GM23338 (cell line): ENCODE data around the gene SPNS3.

Experiments used
- EZH2 ChIP-seq: fragments of 200-600 bp; sonication (generic); IDR thresholded peaks from one replicate; pipeline ENCODE4 v1.8.0; 2017; ENCODE audit warnings: antibody characterized with exemption, mild to moderate bottlenecking, low read depth; ENCODE audit not compliant: unreplicated experiment
- POLR2AphosphoS5 ChIP-seq: IDR thresholded peaks from 2 replicates; pipeline ENCODE4 v1.6.1; 2016; ENCODE audit warnings: antibody characterized with exemption, low read depth
- ZNF114 ChIP-seq: fragments of 250-450 bp; sonication (Bioruptor Pico); IDR thresholded peaks from 2 replicates; pipeline ENCODE4 v1.5.0; 2020; ENCODE audit warnings: mild to moderate bottlenecking, moderate library complexity
- TF ChIP-seq, protein P1 (sequence below), 2 experiments: fragments of 200-600 bp in 1 of 2; sonication (generic) in 1 of 2; conservative IDR thresholded peaks; 2 replicates each; pipeline versions ENCODE4 v1.5.1 to v1.6.1; 2016 to 2017; ENCODE audit warnings: antibody characterized with exemption in 2 of 2, low read depth in 2 of 2, mild to moderate bottlenecking in 2 of 2, moderate library complexity in 1 of 2
- TF ChIP-seq, protein P2 (sequence below): IDR thresholded peaks from one replicate; pipeline ENCODE4 v1.6.1; 2018; ENCODE audit warnings: antibody characterized with exemption; ENCODE audit not compliant: unreplicated experiment
- TF ChIP-seq, protein P3 (sequence below): IDR thresholded peaks from 2 replicates; pipeline ENCODE4 v1.6.1; 2016; ENCODE audit warnings: antibody characterized with exemption

DNA sequence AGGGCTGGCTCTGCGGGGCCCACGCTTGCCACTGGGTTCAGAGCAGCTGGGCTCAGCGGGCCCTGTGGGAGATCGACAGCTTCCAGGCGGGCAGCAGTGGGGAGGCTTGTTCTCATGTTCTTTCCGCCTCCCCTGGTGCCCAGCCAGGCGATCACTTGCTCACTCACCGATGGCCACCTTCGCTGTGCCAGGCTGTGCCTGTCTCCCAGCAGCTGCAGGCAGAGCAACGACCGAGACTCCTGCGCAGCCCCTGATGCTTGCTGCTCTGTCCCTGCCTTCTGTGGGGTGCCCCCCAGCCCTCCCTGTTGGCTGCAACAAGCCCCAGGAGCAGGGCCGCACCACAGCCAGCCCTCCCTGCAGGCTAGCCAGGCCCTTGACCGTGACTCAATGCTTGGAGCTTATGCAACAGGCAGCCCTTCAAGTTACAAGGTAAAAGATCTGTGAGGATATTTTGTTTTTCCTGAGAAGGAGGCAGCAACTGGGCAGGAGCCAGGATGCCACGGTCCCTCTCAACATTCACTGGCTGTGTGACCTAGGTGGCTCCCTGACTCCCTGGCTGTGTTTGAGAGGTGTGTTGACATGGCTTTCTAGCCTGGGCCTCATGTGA, 55.4 kb downstream of the SPNS3 start:
- TF ChIP-seq ZNF114 (CRISPR knock-in tag), result no peak
- TF ChIP-seq, protein P1, sequence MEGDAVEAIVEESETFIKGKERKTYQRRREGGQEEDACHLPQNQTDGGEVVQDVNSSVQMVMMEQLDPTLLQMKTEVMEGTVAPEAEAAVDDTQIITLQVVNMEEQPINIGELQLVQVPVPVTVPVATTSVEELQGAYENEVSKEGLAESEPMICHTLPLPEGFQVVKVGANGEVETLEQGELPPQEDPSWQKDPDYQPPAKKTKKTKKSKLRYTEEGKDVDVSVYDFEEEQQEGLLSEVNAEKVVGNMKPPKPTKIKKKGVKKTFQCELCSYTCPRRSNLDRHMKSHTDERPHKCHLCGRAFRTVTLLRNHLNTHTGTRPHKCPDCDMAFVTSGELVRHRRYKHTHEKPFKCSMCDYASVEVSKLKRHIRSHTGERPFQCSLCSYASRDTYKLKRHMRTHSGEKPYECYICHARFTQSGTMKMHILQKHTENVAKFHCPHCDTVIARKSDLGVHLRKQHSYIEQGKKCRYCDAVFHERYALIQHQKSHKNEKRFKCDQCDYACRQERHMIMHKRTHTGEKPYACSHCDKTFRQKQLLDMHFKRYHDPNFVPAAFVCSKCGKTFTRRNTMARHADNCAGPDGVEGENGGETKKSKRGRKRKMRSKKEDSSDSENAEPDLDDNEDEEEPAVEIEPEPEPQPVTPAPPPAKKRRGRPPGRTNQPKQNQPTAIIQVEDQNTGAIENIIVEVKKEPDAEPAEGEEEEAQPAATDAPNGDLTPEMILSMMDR (conservative IDR thresholded peaks at IDR 0.05; ENCODE audit: low read depth in 2 of 2), result no peak
- TF ChIP-seq EZH2, result no peak
- TF ChIP-seq, protein P2, sequence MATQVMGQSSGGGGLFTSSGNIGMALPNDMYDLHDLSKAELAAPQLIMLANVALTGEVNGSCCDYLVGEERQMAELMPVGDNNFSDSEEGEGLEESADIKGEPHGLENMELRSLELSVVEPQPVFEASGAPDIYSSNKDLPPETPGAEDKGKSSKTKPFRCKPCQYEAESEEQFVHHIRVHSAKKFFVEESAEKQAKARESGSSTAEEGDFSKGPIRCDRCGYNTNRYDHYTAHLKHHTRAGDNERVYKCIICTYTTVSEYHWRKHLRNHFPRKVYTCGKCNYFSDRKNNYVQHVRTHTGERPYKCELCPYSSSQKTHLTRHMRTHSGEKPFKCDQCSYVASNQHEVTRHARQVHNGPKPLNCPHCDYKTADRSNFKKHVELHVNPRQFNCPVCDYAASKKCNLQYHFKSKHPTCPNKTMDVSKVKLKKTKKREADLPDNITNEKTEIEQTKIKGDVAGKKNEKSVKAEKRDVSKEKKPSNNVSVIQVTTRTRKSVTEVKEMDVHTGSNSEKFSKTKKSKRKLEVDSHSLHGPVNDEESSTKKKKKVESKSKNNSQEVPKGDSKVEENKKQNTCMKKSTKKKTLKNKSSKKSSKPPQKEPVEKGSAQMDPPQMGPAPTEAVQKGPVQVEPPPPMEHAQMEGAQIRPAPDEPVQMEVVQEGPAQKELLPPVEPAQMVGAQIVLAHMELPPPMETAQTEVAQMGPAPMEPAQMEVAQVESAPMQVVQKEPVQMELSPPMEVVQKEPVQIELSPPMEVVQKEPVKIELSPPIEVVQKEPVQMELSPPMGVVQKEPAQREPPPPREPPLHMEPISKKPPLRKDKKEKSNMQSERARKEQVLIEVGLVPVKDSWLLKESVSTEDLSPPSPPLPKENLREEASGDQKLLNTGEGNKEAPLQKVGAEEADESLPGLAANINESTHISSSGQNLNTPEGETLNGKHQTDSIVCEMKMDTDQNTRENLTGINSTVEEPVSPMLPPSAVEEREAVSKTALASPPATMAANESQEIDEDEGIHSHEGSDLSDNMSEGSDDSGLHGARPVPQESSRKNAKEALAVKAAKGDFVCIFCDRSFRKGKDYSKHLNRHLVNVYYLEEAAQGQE, result no peak
- TF ChIP-seq, protein P3, sequence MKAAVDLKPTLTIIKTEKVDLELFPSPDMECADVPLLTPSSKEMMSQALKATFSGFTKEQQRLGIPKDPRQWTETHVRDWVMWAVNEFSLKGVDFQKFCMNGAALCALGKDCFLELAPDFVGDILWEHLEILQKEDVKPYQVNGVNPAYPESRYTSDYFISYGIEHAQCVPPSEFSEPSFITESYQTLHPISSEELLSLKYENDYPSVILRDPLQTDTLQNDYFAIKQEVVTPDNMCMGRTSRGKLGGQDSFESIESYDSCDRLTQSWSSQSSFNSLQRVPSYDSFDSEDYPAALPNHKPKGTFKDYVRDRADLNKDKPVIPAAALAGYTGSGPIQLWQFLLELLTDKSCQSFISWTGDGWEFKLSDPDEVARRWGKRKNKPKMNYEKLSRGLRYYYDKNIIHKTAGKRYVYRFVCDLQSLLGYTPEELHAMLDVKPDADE, result no peak
- TF ChIP-seq POLR2AphosphoS5, result no peak
